HepG2 (cell line): ENCODE measurements around the gene DTHD1. TPM values are rescaled to one million over a fixed set of nuclear protein-coding genes. Genes with fewer than 3 reads are reported as not detected.

Source experiments
- ATAC-seq: fragments of 200-7000 bp; cut with Tn5 transposase; 3 replicates; pipeline ENCODE4 v1.9.1; 2020; ENCODE audit warnings: mild to moderate bottlenecking, moderate library complexity
- BruUV-seq: library from RNA; stranded (reverse); fragments of 400-500 nt; replicated peaks from 2 replicates; lab custom pipeline; 2021; lab: Mats Ljungman, UMichigan
- CTCF ChIA-PET: fragments of 300-600 bp; formaldehyde crosslinking; extraction: SDS; loops from one replicate; lab custom pipeline; 2021; ENCODE audit warnings: low total read pairs, inconsistent platforms, low intra/inter-chr PET ratio; lab: Yijun Ruan, JAX
- POLR2A ChIA-PET: fragments of 350-600 bp; sonication (Branson Sonifier 250); formaldehyde crosslinking; loops from one replicate; lab custom pipeline; 2020; ENCODE audit warnings: antibody characterized with exemption, inconsistent platforms; lab: Yijun Ruan, JAX
- DNase-seq: peaks from one replicate; pipeline ENCODE4 v3.0.0-alpha.2; 2015; ENCODE audit warnings: low spot score
- FAIRE-seq: peaks from 3 replicates; lab custom pipeline; 2011; peaks lifted over from hg19 to GRCh38; lab: Jason Lieb, UNC
- H2AFZ ChIP-seq: one replicate; pipeline ENCODE4 v1.6.1; 2011; ENCODE audit warnings: low read length, inconsistent platforms
- H3K27ac ChIP-seq: fragments of 300-600 bp; 3 replicates; pipeline ENCODE4 v1.8.0; 2011; ENCODE audit warnings: mixed run types, mild to moderate bottlenecking, mixed read lengths, low read length, inconsistent platforms; ENCODE audit not compliant: insufficient read depth; ENCODE audit errors: extremely low read length
- H3K27me3 ChIP-seq, 2 experiments: fragments of 200-600 bp in 1 of 2; 2 replicates in 1 of 2; 3 replicates in 1 of 2; pipeline versions ENCODE4 v1.6.0 to v1.8.0; 2011; ENCODE audit warnings: low read length in 2 of 2, mild to moderate bottlenecking in 2 of 2, moderate library complexity in 2 of 2, inconsistent platforms in 1 of 2; ENCODE audit not compliant: insufficient read depth in 2 of 2, control insufficient read depth in 1 of 2
- H3K36me3 ChIP-seq, 2 experiments: fragments of 200-600 bp in 1 of 2; replicated peaks in 1 of 2; 2 replicates in 1 of 2; 3 replicates in 1 of 2; pipeline versions ENCODE4 v1.5.1 to v1.8.0; 2011; ENCODE audit warnings: low read length in 2 of 2, inconsistent platforms in 1 of 2; ENCODE audit not compliant: insufficient read depth in 2 of 2, control insufficient read depth in 1 of 2
- H3K4me1 ChIP-seq: 2 replicates; pipeline ENCODE4 v1.5.1; 2012; ENCODE audit warnings: low read length, inconsistent platforms; ENCODE audit not compliant: insufficient read depth
- H3K4me2 ChIP-seq: 2 replicates; pipeline ENCODE4 v1.6.0; 2011; ENCODE audit warnings: low read depth, low read length, inconsistent platforms
- H3K4me3 ChIP-seq, 3 experiments: fragments of 200-600 bp in 1 of 3; sonication (generic), shearing (Covaris generic) in 1 of 3; replicated peaks in 1 of 3; 2 replicates each; pipeline ENCODE4 v1.5.1; 2011 to 2016; ENCODE audit warnings: low read length in 3 of 3, inconsistent platforms in 2 of 3, low read depth in 2 of 3, mild to moderate bottlenecking in 2 of 3, control low read depth in 1 of 3, mixed read lengths in 1 of 3; ENCODE audit not compliant: insufficient read depth in 1 of 3
- H3K79me2 ChIP-seq: one replicate; pipeline ENCODE4 v1.6.1; 2011; ENCODE audit warnings: low read length, inconsistent platforms; ENCODE audit not compliant: insufficient read depth
- H3K9ac ChIP-seq: 2 replicates; pipeline ENCODE4 v1.6.0; 2011; ENCODE audit warnings: mild to moderate bottlenecking, low read depth, low read length, inconsistent platforms; ENCODE audit not compliant: insufficient read depth
- H3K9me3 ChIP-seq: 2 replicates; pipeline ENCODE4 v1.5.1; 2012; ENCODE audit warnings: mild to moderate bottlenecking, low read length
- H4K20me1 ChIP-seq: 2 replicates; pipeline ENCODE4 v1.6.0; 2011; ENCODE audit warnings: inconsistent platforms, mild to moderate bottlenecking, low read length, moderate library complexity; ENCODE audit not compliant: insufficient read depth
- CBX5 ChIP-seq: sonication (generic); formaldehyde crosslinking; IDR thresholded peaks from 2 replicates; pipeline ENCODE4 v1.4.0; 2020; ENCODE audit warnings: missing genetic modification reagents, borderline replicate concordance
- KDM6A ChIP-seq: IDR thresholded peaks from 2 replicates; pipeline ENCODE4 v1.6.1; 2016; ENCODE audit warnings: low read depth
- KMT2A ChIP-seq: sonication (generic); formaldehyde crosslinking; IDR thresholded peaks from 2 replicates; pipeline ENCODE4 v1.4.0; 2020; ENCODE audit warnings: missing genetic modification reagents
- RXRA ChIP-seq: sonication (generic); formaldehyde crosslinking; IDR thresholded peaks from 2 replicates; pipeline ENCODE4 v1.5.1; 2020; ENCODE audit warnings: missing genetic modification reagents
- XBP1 ChIP-seq: sonication (generic); formaldehyde crosslinking; IDR thresholded peaks from 2 replicates; pipeline ENCODE4 v1.5.0; 2020; ENCODE audit warnings: missing genetic modification reagents
- ZNF264 ChIP-seq: sonication (generic); formaldehyde crosslinking; IDR thresholded peaks from 2 replicates; pipeline ENCODE4 v1.4.0; 2020; ENCODE audit warnings: missing genetic modification reagents
- ZNF563 ChIP-seq: sonication (generic); formaldehyde crosslinking; IDR thresholded peaks from 2 replicates; pipeline ENCODE4 v1.8.0; 2022; ENCODE audit warnings: mild to moderate bottlenecking, moderate library complexity, missing genetic modification reagents
- ZNF629 ChIP-seq: sonication (generic); formaldehyde crosslinking; conservative IDR thresholded peaks from 2 replicates; pipeline ENCODE4 v1.5.0; 2020; ENCODE audit warnings: missing genetic modification reagents
- WGBS: methylation state at CpG from one replicate; pipeline ENCODE4 v1.1.6; 2017; ENCODE audit warnings: low lambda C conversion rate; 5-methylcytosine and 5-hydroxymethylcytosine counted together
- in situ Hi-C: cut with HindIII; loops from 2 replicates; pipeline ENCODE4 v1.10.0; 2017; ENCODE audit warnings: low pct_unique_long_range_greater_than_20kb; ENCODE audit not compliant: extremely low pct_ligation_motif_present
- intact Hi-C: fragments of 100-400 bp; cut with micrococcal nuclease; formaldehyde crosslinking; loops from one replicate; pipeline ENCODE4 v1.10.0; 2022; ENCODE audit not compliant: unreplicated experiment
- polyA plus RNA-seq, 8 experiments: library from polyadenylated mRNA; depleted of rRNA in 3 of 8; stranded (reverse) in 7 of 8; unstranded in 1 of 8; fragments of >200 nt; fragmentation: Illumina TruSeq in 4 of 8; extraction: Trizol in 4 of 8; gene quantifications; 2 replicates each; pipeline versions ENCODE4 v1.2.1 to v1.2.3, GENCODE V29; 2011 to 2016; ENCODE audit warnings: low read depth in 4 of 8, missing spikeins in 1 of 8, mixed read lengths in 1 of 8; ENCODE audit not compliant: insufficient read depth in 1 of 8
- total RNA-seq, 5 experiments: library from RNA; depleted of rRNA; stranded (reverse); fragments of >200 nt; fragmentation: Illumina TruSeq; extraction: Trizol; gene quantifications; 2 replicates each; pipeline ENCODE4 v1.2.3, GENCODE V29; 2016; ENCODE audit warnings: low read depth in 1 of 5
- TF ChIP-seq, protein P1 (sequence below): sonication (generic); formaldehyde crosslinking; IDR thresholded peaks from 2 replicates; pipeline ENCODE4 v1.5.0; 2020; ENCODE audit warnings: missing genetic modification reagents, mild to moderate bottlenecking, borderline replicate concordance
- TF ChIP-seq, protein P2 (sequence below): sonication (generic); formaldehyde crosslinking; IDR thresholded peaks from 2 replicates; pipeline ENCODE4 v1.8.0; 2022; ENCODE audit warnings: missing genetic modification reagents, mild to moderate bottlenecking, borderline replicate concordance

DTHD1 gene
- total and polyA plus RNA-seq, 2 of the 13 experiments (the other 11 are each of a cell fraction or from before 2014, with no cell fraction given) = not detected

DNA sequence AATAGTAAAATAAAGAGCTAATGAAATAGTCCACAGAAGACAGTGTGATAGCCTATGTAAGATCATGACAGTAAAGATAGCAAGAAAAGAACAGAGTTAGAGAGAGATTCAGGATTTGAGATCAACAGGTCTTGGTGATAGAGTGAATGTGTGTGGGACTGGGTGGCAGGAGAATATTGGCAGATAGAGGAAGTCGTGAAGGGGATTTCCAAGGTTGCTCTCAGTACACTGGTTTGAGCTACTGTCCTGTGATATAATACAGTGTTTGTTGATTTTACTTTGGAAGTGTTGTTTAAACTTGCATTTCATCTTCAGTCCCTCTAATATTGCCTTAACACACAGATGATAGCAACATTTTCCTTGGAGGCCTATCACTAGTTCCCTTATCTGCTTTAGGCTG is 44.1 kb downstream of the DTHD1 start:
- no peak overlapping the region for H2AFZ ChIP-seq
- H3K9me3 ChIP-seq = no peaks in the 10 kb centered on the region
- POLR2A ChIA-PET = no interaction called here
- no peak overlapping the region for H3K4me2 ChIP-seq
- ATAC-seq = no peak
- BruUV-seq = no TSS peak
- H3K4me1 ChIP-seq = no peaks in the 10 kb centered on the region
- CTCF ChIA-PET = no interaction called here
- H3K4me3 ChIP-seq = no peak overlapping the region
- H3K36me3 ChIP-seq = no peaks in the 10 kb centered on the region
- H4K20me1 ChIP-seq = no peaks in the 10 kb centered on the region
- H3K27ac ChIP-seq = no peak overlapping the region
- H3K27me3 ChIP-seq = no peaks in the 10 kb centered on the region
- no peaks in the 10 kb centered on the region for H3K79me2 ChIP-seq
- in situ Hi-C loops = no loop called here
- 8% methylated on average over 1 of the region's 1 CpG for WGBS
- intact Hi-C loops = no loop called here
- no peak for DNase-seq
- H3K9ac ChIP-seq = no peak overlapping the region
- TF ChIP-seq KMT2A (CRISPR knock-in tag) (no peak), KDM6A (CRISPR knock-in tag) (no peak), ZNF629 (CRISPR knock-in tag) (no peak), XBP1 (CRISPR knock-in tag) (no peak)
- TF ChIP-seq, protein P1, sequence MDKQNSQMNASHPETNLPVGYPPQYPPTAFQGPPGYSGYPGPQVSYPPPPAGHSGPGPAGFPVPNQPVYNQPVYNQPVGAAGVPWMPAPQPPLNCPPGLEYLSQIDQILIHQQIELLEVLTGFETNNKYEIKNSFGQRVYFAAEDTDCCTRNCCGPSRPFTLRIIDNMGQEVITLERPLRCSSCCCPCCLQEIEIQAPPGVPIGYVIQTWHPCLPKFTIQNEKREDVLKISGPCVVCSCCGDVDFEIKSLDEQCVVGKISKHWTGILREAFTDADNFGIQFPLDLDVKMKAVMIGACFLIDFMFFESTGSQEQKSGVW (CRISPR knock-in tag) = no peak
- FAIRE-seq = no peak

DNA sequence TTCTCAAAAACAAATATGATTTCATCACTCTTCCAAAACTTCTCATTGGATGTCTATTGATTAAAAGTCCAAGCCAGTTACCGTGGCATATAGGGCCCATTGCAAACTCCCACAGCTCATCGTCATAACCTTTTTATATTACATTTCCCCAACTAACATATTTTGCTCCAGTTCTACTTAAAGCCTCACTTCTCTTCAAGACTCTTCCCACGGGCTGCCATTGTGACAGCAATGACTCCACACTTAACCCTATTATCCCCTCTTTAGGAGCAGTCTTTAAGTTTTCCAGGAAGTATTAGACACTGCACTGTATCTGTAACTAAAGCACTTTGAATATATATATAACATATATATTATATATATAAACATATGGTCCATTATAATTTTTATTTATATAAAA is 44.5 kb downstream of the DTHD1 start:
- Histone ChIP-seq H4K20me1 (no peaks in the 10 kb centered on the region), H3K27ac (no peak overlapping the region), H3K27me3 (no peaks in the 10 kb centered on the region), H3K79me2 (no peaks in the 10 kb centered on the region), H3K9me3 (no peaks in the 10 kb centered on the region), H2AFZ (no peak overlapping the region), H3K4me1 (no peaks in the 10 kb centered on the region), H3K4me3 (no peak overlapping the region), H3K36me3 (no peaks in the 10 kb centered on the region), H3K4me2 (no peak overlapping the region), H3K9ac (no peak overlapping the region)
- no TSS peak for BruUV-seq
- ChIA-PET POLR2A (no interaction called here), CTCF (no interaction called here)
- FAIRE-seq (no peak), DNase-seq (no peak), ATAC-seq (no peak)
- intact Hi-C loops = no loop called here
- 6% methylated on average over 3 of the region's 3 CpGs for WGBS
- no peak for TF ChIP-seq ZNF563 (CRISPR knock-in tag)
- TF ChIP-seq ZNF264 (CRISPR knock-in tag) = no peak
- TF ChIP-seq CBX5 (CRISPR knock-in tag) = no peak
- TF ChIP-seq, protein P2, sequence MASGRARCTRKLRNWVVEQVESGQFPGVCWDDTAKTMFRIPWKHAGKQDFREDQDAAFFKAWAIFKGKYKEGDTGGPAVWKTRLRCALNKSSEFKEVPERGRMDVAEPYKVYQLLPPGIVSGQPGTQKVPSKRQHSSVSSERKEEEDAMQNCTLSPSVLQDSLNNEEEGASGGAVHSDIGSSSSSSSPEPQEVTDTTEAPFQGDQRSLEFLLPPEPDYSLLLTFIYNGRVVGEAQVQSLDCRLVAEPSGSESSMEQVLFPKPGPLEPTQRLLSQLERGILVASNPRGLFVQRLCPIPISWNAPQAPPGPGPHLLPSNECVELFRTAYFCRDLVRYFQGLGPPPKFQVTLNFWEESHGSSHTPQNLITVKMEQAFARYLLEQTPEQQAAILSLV = no peak
- no peak for TF ChIP-seq RXRA (CRISPR knock-in tag)
- in situ Hi-C loops = no loop called here
